Measurements from ENCODE around the gene QPCT. TPM values are rescaled to one million over a fixed set of nuclear protein-coding genes. Genes with fewer than 3 reads are reported as not detected.
"Not testable (repeated sequence)": the region's sequence is repeated elsewhere in the genome, so short reads cannot be mapped to it uniquely, and the experiment has no call there.

Gene QPCT
- total RNA-seq (ENCODE audit: low replicate concordance), result 1.7 and 8.3 TPM in 2 replicates

GRCh38 chr2:37344453-37345361 is at the start of gene QPCT:
QPCT (plus strand) TSS chr2:37344630; CDS start chr2:37344732, 102 bp downstream.
- peak within 1 kb of the TSS; percentile 66 for H3K4me3 ChIP-seq (ENCODE audit: low read depth, low read length)
- no peak for DNase-seq (ENCODE audit: low read depth)
- TF ChIP-seq, protein P1, sequence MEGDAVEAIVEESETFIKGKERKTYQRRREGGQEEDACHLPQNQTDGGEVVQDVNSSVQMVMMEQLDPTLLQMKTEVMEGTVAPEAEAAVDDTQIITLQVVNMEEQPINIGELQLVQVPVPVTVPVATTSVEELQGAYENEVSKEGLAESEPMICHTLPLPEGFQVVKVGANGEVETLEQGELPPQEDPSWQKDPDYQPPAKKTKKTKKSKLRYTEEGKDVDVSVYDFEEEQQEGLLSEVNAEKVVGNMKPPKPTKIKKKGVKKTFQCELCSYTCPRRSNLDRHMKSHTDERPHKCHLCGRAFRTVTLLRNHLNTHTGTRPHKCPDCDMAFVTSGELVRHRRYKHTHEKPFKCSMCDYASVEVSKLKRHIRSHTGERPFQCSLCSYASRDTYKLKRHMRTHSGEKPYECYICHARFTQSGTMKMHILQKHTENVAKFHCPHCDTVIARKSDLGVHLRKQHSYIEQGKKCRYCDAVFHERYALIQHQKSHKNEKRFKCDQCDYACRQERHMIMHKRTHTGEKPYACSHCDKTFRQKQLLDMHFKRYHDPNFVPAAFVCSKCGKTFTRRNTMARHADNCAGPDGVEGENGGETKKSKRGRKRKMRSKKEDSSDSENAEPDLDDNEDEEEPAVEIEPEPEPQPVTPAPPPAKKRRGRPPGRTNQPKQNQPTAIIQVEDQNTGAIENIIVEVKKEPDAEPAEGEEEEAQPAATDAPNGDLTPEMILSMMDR (IDR thresholded peaks at IDR 0.05; ENCODE audit: insufficient read depth, low read length), result no peak

- not testable (repeated sequence) for DNase-seq (ENCODE audit: low read depth); H3K4me3 ChIP-seq (ENCODE audit: low read depth, low read length)
Observed at GRCh38 chr2:37294858-37295257, 49.6 kb upstream of the QPCT start.

DNA sequence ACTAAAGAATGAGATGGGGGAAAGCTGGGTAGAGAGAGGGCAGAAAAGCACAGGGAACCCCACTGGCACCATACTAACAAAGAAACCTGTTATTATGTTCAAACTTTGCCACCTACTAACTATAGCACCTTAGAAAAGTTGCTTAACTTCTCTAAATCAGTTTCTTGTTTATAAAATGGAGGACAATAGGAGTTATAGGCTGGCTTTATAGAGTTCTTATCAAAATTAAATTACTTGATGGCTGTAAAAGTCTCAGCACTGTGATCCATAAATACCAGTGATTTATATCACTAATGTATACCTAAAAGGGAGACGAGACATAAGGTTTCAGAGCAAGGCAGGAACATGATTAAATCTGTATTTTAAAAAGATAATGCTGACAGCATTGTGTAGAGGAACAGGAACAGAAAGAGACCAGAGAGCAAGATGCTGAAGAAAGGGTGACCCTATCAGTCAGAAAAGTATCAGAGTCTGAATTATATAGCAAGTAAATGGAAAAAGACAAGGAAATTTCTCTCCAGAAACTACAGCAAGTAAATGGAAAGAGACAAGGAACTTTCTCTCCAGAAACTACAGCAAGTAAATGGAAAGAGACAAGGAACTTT is 48.9 kb upstream of the QPCT start:
- TF ChIP-seq, protein P1 (IDR thresholded peaks at IDR 0.05; ENCODE audit: insufficient read depth, low read length), result no peak
- no peak for DNase-seq (ENCODE audit: low read depth)
- no peak overlapping the region for H3K4me3 ChIP-seq (ENCODE audit: low read depth, low read length)

GRCh38 chr2:37297632-37298031 is 46.8 kb upstream of the QPCT start:
- TF ChIP-seq, protein P1 (IDR thresholded peaks at IDR 0.05; ENCODE audit: insufficient read depth, low read length), result no peak
- no peak overlapping the region for H3K4me3 ChIP-seq (ENCODE audit: low read depth, low read length)
- DNase-seq (ENCODE audit: low read depth), result no peak

DNA sequence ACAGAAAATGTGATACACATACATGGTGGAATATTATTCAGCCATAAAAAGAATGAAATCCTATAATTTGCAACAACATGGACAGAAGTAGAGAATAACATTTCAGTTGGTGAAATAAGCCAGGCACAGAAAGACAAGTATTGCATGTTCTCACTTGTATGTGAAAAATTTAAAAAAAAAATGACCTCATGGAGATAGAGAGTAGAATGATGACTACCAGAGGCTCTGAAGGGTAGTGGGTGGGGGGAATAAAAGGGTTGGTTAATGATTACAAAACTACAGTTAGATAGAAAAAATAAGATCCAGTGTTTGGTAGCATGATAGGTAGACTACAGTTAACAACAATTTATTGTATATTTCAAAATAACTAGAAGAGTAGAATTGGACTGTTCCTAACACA is 44.3 kb upstream of the QPCT start:
- TF ChIP-seq, protein P1 (IDR thresholded peaks at IDR 0.05; ENCODE audit: insufficient read depth, low read length), result no peak
- DNase-seq (ENCODE audit: low read depth), result no peak

DNA sequence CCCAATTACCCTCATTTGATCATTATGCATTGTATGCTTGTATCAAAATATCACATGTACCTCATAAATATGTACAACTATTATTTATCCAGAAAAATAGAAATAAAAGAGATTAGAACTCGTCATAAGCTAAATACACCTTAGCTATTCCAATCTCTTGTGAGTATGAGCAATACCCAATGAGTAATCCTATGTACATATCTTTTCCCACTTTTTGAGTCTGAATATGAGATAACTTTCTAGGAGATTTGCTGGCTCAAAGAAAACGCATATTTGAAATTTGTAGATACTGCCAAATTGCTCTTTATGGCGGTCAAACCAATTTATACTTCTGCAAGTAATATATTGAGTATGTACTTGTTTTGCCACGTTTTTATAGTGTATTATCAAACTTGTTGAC is 43.9 kb upstream of the QPCT start:
- H3K4me3 ChIP-seq (ENCODE audit: low read depth, low read length), result no peak overlapping the region
- TF ChIP-seq, protein P1 (IDR thresholded peaks at IDR 0.05; ENCODE audit: insufficient read depth, low read length), result no peak
- peak; percentile 34 for DNase-seq (ENCODE audit: low read depth)

More for the DNA sequence above, 44.3 kb upstream of the QPCT start:
- H3K4me3 ChIP-seq (ENCODE audit: low read depth, low read length), result no peak overlapping the region

DNA sequence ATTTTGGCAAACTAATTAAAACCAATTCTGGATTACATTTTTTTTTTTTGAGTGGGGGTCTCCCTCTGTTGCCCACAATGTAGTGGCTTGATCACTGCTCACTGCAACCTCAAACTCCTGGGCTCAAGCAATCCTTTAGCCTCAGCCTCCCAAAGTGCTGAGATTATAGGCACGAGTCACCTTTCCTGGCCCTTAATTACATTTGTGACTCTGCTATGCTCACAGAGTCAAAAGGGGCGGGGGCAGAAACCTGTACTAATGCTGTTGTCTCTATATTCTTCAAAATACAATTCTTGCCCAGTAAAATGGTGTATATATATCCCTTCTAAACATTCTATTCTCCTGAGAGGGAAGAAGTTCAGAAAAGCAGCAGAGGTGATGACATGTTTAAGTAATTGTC is 43.0 kb upstream of the QPCT start:
- TF ChIP-seq, protein P1 (IDR thresholded peaks at IDR 0.05; ENCODE audit: insufficient read depth, low read length), result no peak
- no peak for DNase-seq (ENCODE audit: low read depth)
- no peak overlapping the region for H3K4me3 ChIP-seq (ENCODE audit: low read depth, low read length)

Measured in fibroblast of the aortic adventitia (primary cell).